ENCODE data around the gene SCN1A. TPM values are rescaled to one million over a fixed set of nuclear protein-coding genes. Genes with fewer than 3 reads are reported as not detected.

The SCN1A gene
- polyA plus RNA-seq, 1 experiment, result 0.28 TPM

- no peak for DNase-seq (ENCODE audit: low read depth)
- TF ChIP-seq, protein P1, sequence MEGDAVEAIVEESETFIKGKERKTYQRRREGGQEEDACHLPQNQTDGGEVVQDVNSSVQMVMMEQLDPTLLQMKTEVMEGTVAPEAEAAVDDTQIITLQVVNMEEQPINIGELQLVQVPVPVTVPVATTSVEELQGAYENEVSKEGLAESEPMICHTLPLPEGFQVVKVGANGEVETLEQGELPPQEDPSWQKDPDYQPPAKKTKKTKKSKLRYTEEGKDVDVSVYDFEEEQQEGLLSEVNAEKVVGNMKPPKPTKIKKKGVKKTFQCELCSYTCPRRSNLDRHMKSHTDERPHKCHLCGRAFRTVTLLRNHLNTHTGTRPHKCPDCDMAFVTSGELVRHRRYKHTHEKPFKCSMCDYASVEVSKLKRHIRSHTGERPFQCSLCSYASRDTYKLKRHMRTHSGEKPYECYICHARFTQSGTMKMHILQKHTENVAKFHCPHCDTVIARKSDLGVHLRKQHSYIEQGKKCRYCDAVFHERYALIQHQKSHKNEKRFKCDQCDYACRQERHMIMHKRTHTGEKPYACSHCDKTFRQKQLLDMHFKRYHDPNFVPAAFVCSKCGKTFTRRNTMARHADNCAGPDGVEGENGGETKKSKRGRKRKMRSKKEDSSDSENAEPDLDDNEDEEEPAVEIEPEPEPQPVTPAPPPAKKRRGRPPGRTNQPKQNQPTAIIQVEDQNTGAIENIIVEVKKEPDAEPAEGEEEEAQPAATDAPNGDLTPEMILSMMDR (IDR thresholded peaks at IDR 0.05; ENCODE audit: insufficient read depth, low read depth, low read length), result no peak
- Histone ChIP-seq H3K27me3 (ENCODE audit: control insufficient read depth, insufficient read depth, low read length) (no peaks in the 10 kb centered on the region), H3K4me3 (ENCODE audit: low read depth, low read length) (no peak overlapping the region), H3K36me3 (ENCODE audit: control insufficient read depth, insufficient read depth, low read length) (no peaks in the 10 kb centered on the region)
- ChIA-PET CTCF (interaction anchor here (1.3 kb wide), 1 partner anchor 15 kb away, joined by 5 read pairs; no protein-coding TSS in a partner anchor), POLR2A (no interaction called here)
Measured at GRCh38 chr2:165970663-165971062, 157.2 kb downstream of the SCN1A start.

- CTCF ChIA-PET, result no interaction called here
- TF ChIP-seq, protein P1 (IDR thresholded peaks at IDR 0.05; ENCODE audit: insufficient read depth, low read depth, low read length), result no peak
- no peak for DNase-seq (ENCODE audit: low read depth)
- Histone ChIP-seq H3K4me3 (ENCODE audit: low read depth, low read length) (no peak overlapping the region), H3K27me3 (ENCODE audit: control insufficient read depth, insufficient read depth, low read length) (no peaks in the 10 kb centered on the region), H3K36me3 (ENCODE audit: control insufficient read depth, insufficient read depth, low read length) (no peaks in the 10 kb centered on the region)
- POLR2A ChIA-PET, result no interaction called here
Measured at GRCh38 chr2:165969227-165969626, 158.6 kb downstream of the SCN1A start.

DNA sequence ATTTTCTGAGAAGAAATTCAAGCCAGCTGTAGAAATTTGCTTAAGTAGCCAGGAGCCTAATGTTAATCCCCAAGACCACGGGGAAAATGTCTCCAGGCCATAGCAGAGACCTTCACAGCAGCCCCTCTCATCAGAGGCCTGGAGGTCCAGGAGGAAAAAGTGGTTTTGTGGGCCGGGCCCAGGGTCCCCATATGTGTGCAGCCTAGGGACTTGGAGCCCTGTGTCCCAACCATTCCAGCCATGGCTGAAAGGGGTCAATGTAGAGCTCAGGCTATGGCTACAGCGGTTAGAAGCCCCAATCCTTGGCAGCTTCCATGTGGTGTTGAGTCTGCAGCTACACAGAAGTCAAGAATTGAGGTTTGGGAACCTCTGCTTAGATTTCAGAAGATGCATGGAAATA lies 160.1 kb downstream of the SCN1A start:
- ChIA-PET POLR2A (no interaction called here), CTCF (interaction anchor here (1.1 kb wide), 1 partner anchor 13 kb away, joined by 5 read pairs; no protein-coding TSS in a partner anchor)
- Histone ChIP-seq H3K27me3 (ENCODE audit: control insufficient read depth, insufficient read depth, low read length) (no peaks in the 10 kb centered on the region), H3K36me3 (ENCODE audit: control insufficient read depth, insufficient read depth, low read length) (no peaks in the 10 kb centered on the region), H3K4me3 (ENCODE audit: low read depth, low read length) (no peak overlapping the region)
- no peak for DNase-seq (ENCODE audit: low read depth)
- TF ChIP-seq, protein P1 (IDR thresholded peaks at IDR 0.05; ENCODE audit: insufficient read depth, low read depth, low read length), result no peak

GRCh38 chr2:165961818-165962217 lies 166.0 kb downstream of the SCN1A start:
- CTCF ChIA-PET, result no interaction called here

DNA sequence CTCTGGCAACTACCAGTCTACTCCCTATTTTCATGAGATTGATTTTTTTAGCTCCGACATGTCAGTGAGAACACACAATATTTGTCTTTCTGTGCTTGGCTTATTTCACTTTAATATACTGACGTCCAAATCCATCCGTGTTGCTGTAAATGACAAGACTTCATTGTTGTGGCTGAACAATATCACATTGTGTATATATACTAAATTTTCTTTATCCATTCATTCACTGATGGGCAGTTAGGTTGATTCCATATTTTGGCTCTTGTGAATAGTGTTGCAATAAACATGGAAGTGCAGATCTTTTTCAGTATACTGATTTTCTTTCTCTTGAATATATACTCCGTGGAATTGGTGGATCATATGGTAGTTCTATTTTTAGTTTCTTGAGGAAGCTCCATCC lies 168.4 kb downstream of the SCN1A start:
- H3K4me3 ChIP-seq (ENCODE audit: low read depth, low read length), result no peak overlapping the region
- ChIA-PET CTCF (no interaction called here), POLR2A (interaction anchor here (0.6 kb wide), 1 partner anchor 197 kb away, joined by 3 read pairs; no protein-coding TSS in a partner anchor)
- TF ChIP-seq, protein P1 (IDR thresholded peaks at IDR 0.05; ENCODE audit: insufficient read depth, low read depth, low read length), result no peak
- DNase-seq (ENCODE audit: low read depth), result no peak
- H3K36me3 ChIP-seq (ENCODE audit: control insufficient read depth, insufficient read depth, low read length), result no peaks in the 10 kb centered on the region
- no peaks in the 10 kb centered on the region for H3K27me3 ChIP-seq (ENCODE audit: control insufficient read depth, insufficient read depth, low read length)

More at GRCh38 chr2:165961818-165962217, 166.0 kb downstream of the SCN1A start:
- Histone ChIP-seq H3K27me3 (ENCODE audit: control insufficient read depth, insufficient read depth, low read length) (no peaks in the 10 kb centered on the region), H3K4me3 (ENCODE audit: low read depth, low read length) (no peak overlapping the region), H3K36me3 (ENCODE audit: control insufficient read depth, insufficient read depth, low read length) (no peaks in the 10 kb centered on the region)
- no peak for DNase-seq (ENCODE audit: low read depth)
- POLR2A ChIA-PET, result interaction anchor here (0.6 kb wide), 1 partner anchor 272 kb away, joined by 5 read pairs; no protein-coding TSS in a partner anchor
- TF ChIP-seq, protein P1 (IDR thresholded peaks at IDR 0.05; ENCODE audit: insufficient read depth, low read depth, low read length), result no peak
